Measurements from ENCODE around the gene FOXI3. TPM values are rescaled to one million over a fixed set of nuclear protein-coding genes. Genes with fewer than 3 reads are reported as not detected.

FOXI3 gene
- total RNA-seq, 1 donor from 2014 or later = 1.1 TPM

DNA sequence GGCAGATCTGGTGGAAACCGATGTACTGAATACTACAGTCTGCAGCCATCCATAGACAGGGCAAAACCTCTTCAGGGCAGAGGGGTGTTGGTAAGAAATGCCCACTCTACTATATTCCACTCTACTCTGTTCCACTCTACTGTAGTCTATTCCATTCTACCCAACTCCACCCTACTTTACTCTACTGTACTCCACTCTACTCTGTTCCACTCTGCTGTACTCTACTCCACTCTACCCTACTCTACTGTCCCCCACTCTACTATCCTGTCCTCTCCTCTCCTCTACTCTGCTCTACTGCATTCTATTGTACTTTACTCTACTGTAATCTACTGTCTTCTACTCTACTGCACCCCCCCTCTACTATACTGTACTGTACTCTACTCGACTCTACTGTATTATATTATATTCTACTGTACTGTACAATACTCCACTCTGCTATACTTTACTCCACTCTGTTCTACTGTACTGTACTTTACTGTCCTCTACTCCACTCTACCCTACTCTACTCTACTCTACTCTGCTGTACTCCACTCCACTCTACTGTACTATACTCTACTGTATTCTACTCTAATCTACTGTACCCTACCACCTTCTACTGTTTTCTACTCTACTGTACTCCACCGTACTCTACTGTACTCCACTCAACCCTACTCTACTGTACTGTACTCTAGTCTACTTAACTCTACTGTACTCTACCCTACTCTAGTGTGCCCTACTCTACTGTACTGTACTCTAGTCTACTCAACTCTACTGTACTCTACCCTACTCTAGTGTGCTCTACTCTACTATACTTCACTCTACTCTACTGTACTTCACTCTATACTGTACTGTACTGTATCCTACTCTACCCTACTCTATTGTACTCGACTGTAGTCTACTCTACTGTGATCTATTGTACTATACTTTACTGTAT, 17.0 kb upstream of the FOXI3 start:
- Mint-ChIP-seq H3K4me1 (ENCODE audit: unreplicated experiment) (no peaks in the 10 kb centered on the region), H3K9me3 (peaks cover 6% of the 10 kb centered on the region), H3K36me3 (no peaks in the 10 kb centered on the region), H3K27me3 (peaks cover 14% of the 10 kb centered on the region), H3K4me3 (no peak overlapping the region), H3K27ac (no peak overlapping the region)
- DNase-seq (ENCODE audit: extremely low spot score, unreplicated experiment) = no peak
- TF ChIP-seq, protein P1, sequence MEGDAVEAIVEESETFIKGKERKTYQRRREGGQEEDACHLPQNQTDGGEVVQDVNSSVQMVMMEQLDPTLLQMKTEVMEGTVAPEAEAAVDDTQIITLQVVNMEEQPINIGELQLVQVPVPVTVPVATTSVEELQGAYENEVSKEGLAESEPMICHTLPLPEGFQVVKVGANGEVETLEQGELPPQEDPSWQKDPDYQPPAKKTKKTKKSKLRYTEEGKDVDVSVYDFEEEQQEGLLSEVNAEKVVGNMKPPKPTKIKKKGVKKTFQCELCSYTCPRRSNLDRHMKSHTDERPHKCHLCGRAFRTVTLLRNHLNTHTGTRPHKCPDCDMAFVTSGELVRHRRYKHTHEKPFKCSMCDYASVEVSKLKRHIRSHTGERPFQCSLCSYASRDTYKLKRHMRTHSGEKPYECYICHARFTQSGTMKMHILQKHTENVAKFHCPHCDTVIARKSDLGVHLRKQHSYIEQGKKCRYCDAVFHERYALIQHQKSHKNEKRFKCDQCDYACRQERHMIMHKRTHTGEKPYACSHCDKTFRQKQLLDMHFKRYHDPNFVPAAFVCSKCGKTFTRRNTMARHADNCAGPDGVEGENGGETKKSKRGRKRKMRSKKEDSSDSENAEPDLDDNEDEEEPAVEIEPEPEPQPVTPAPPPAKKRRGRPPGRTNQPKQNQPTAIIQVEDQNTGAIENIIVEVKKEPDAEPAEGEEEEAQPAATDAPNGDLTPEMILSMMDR (conservative IDR thresholded peaks at IDR 0.05) = no peak

DNA sequence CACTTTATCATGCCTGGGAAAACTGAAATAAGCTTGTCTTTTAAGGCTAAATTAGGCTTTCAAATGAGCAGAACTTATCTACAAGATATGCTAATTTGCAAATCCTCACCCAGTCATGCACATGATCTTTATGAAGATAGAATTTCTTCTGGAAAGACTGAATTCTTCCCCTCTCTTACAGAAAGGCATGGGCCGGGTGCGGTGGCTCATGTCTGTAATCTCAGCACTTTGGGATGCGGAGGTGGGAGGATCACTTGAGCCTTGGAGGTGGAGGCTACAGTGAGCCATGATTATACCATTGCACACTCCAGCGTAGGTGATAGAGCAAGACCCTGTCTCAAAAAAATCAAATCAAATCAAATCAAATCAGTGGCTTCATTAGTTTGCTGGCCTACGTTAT, 11.7 kb upstream of the FOXI3 start:
- no peak for DNase-seq (ENCODE audit: extremely low spot score, unreplicated experiment)
- no peaks in the 10 kb centered on the region for H3K9me3 Mint-ChIP-seq
- no peak overlapping the region for H3K4me3 Mint-ChIP-seq
- peaks cover 5% of the 10 kb centered on the region for H3K27me3 Mint-ChIP-seq
- H3K36me3 Mint-ChIP-seq = no peaks in the 10 kb centered on the region
- no peaks in the 10 kb centered on the region for H3K4me1 Mint-ChIP-seq (ENCODE audit: unreplicated experiment)
- TF ChIP-seq, protein P1 (conservative IDR thresholded peaks at IDR 0.05) = no peak
- no peak overlapping the region for H3K27ac Mint-ChIP-seq

DNA sequence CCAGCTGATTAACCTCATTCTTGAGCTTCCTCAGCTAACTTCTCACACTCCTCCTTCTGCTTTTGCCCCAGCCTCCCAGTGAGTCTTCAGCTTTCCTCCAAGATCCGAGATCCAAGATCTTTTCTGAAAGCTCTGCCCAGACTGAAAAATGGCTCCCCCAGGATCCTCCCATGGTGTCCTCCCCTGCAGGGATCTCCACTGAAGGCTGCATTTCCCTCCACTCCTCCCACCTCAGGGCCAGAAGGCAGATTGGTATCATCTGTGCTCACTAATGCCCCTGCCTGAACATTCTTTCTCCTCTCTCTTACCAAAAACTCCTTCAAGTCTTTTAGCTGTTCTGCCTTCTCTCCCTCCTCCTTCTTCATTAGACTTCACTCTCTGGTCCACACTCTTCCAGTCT, 6.1 kb upstream of the FOXI3 start:
- Mint-ChIP-seq H3K27me3 (peaks cover 29% of the 10 kb centered on the region), H3K36me3 (no peaks in the 10 kb centered on the region)
- DNase-seq (ENCODE audit: extremely low spot score, unreplicated experiment) = no peak

DNA sequence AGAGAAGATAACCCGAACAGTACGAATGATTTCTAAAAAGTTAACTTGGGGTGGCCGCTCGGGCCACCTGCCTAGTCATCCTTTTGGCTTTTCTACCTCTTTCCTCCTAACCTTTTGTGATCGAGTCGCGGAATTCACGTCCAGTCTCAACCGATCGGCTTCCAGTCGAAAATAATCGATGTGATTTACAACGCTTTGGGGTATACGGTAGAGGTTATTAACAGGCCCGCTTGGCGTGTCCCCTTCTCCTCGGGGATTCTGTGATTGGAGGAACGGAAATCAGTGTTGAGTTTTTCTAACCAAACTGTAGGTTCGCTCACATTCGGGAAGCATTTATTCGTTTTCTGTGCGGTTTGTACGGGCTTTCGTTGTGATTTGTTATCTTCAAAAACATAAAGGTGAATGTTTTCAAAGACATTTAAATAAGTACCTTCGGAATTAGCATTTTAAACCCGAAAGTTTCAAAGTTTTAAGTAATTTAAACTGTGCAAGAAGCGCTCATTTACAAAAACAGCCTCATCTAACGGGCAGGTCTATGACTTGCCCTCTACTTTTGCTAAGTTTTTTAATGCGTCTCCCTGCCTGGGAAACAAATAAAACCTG, 588 bp upstream of the FOXI3 start:
- peaks cover 5% of the 10 kb centered on the region for H3K4me1 Mint-ChIP-seq (ENCODE audit: unreplicated experiment)

More for the DNA sequence above, 6.1 kb upstream of the FOXI3 start:
- H3K4me3 Mint-ChIP-seq = no peak overlapping the region
- TF ChIP-seq, protein P1 (conservative IDR thresholded peaks at IDR 0.05) = no peak
- H3K9me3 Mint-ChIP-seq = no peaks in the 10 kb centered on the region
- H3K27ac Mint-ChIP-seq = no peak overlapping the region
- no peaks in the 10 kb centered on the region for H3K4me1 Mint-ChIP-seq (ENCODE audit: unreplicated experiment)

DNA sequence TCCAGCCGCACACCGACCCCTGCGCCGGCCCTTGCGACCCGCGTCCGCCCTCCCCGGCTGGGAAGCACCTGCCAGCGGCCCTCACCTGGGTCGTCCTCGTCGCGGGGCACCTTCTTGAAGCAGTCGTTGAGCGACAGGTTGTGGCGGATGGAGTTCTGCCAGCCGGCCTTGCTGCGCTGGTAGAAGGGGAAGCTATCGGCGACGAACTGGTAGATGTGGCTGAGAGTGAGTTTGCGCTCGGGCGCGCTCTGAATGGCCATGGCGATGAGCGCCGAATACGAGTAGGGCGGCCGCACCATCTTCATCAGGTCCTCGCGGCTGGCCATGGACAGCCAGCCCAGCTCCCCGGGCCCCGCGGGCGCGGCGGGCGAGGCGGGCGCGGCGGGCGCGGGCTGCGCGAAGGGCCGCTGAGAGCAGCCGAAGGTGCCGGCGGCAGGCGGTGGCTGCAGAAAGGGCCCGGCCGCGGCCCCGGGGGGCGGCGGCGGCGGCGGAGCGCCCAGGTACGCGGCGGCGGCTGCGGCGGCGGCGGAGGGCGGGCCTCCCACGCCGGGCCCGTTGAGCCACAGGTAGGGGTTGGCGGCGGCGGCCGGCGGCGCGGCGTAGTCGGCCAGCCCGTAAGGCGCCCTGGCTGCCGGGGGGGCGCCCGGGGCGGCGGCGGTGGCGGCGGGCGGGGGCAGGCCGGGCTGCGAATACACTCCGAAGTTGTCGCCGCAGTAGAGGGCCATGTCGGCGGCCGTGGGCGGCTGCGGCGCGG, 505 bp downstream of the FOXI3 start:
- Mint-ChIP-seq H3K9me3 (no peaks in the 10 kb centered on the region), H3K36me3 (no peaks in the 10 kb centered on the region), H3K27ac (no peak overlapping the region), H3K27me3 (peaks cover 71% of the 10 kb centered on the region), H3K4me1 (ENCODE audit: unreplicated experiment) (peaks cover 5% of the 10 kb centered on the region), H3K4me3 (peak overlapping the region; percentile 83)
- TF ChIP-seq, protein P1 (conservative IDR thresholded peaks at IDR 0.05) = no peak
- DNase-seq (ENCODE audit: extremely low spot score, unreplicated experiment) = no peak

More for the DNA sequence above, 588 bp upstream of the FOXI3 start:
- H3K27ac Mint-ChIP-seq = peak overlapping the region; percentile 88
- TF ChIP-seq, protein P1 (conservative IDR thresholded peaks at IDR 0.05) = no peak
- H3K4me3 Mint-ChIP-seq = peak overlapping the region; percentile 91
- H3K36me3 Mint-ChIP-seq = no peaks in the 10 kb centered on the region
- no peak for DNase-seq (ENCODE audit: extremely low spot score, unreplicated experiment)
- no peaks in the 10 kb centered on the region for H3K9me3 Mint-ChIP-seq
- peaks cover 66% of the 10 kb centered on the region for H3K27me3 Mint-ChIP-seq
